Mononuclear cell (primary cell): ENCODE results near the gene MZB1. TPM values are rescaled to one million over a fixed set of nuclear protein-coding genes. Genes with fewer than 3 reads are reported as not detected.
A peak's percentile ranks its signal among the peaks of the same experiment; 100 is the strongest.
"Not testable (repeated sequence)": the region's sequence is repeated elsewhere in the genome, so short reads cannot be mapped to it uniquely, and the experiment has no call there.

ENCODE experiments used
- H3K27me3 ChIP-seq: 2 replicates; pipeline ENCODE4 v1.6.0; 2011; ENCODE audit warnings: low read length, control low read depth; ENCODE audit not compliant: insufficient read depth
- H3K4me1 ChIP-seq: 2 replicates; pipeline ENCODE4 v1.5.1; 2011; ENCODE audit warnings: mild to moderate bottlenecking, low read length, control low read depth; ENCODE audit not compliant: insufficient read depth
- H3K4me3 ChIP-seq: 2 replicates; pipeline ENCODE4 v1.5.1; 2011; ENCODE audit warnings: mild to moderate bottlenecking, low read length, moderate library complexity
- H3K9me3 ChIP-seq: 2 replicates; pipeline ENCODE4 v1.5.1; 2011; ENCODE audit warnings: low read depth, mild to moderate bottlenecking, control low read depth, low read length
- total RNA-seq: library from RNA; depleted of rRNA; stranded (reverse); fragments of >200 nt; gene quantifications from one replicate; pipeline ENCODE4 v1.2.3, GENCODE V29; 2012

MZB1 gene
- total RNA-seq, 1 donor = 2.9 TPM

- H3K27me3 ChIP-seq = no peaks in the 10 kb centered on the region
- peaks cover 4% of the 10 kb centered on the region for H3K4me1 ChIP-seq
- H3K4me3 ChIP-seq = no peak overlapping the region
- H3K9me3 ChIP-seq = no peaks in the 10 kb centered on the region
These were observed 25.6 kb upstream of the MZB1 start for GRCh38 chr5:139415221-139415861.

- Histone ChIP-seq H3K4me1 (peaks cover 4% of the 10 kb centered on the region), H3K4me3 (no peak overlapping the region), H3K9me3 (no peaks in the 10 kb centered on the region), H3K27me3 (no peaks in the 10 kb centered on the region)
These were observed 24.9 kb upstream of the MZB1 start for GRCh38 chr5:139414581-139415130.

GRCh38 chr5:139413963-139414362 lies 24.2 kb upstream of the MZB1 start:
- Histone ChIP-seq H3K9me3 (no peaks in the 10 kb centered on the region), H3K4me1 (peaks cover 4% of the 10 kb centered on the region), H3K27me3 (no peaks in the 10 kb centered on the region), H3K4me3 (no peak overlapping the region)

- Histone ChIP-seq H3K4me3 (no peak overlapping the region), H3K27me3 (no peaks in the 10 kb centered on the region), H3K9me3 (no peaks in the 10 kb centered on the region), H3K4me1 (peaks cover 7% of the 10 kb centered on the region)
These were observed 23.4 kb upstream of the MZB1 start for GRCh38 chr5:139413153-139413552.

- Histone ChIP-seq H3K27me3 (no peaks in the 10 kb centered on the region), H3K4me1 (peaks cover 19% of the 10 kb centered on the region), H3K4me3 (no peak overlapping the region), H3K9me3 (no peaks in the 10 kb centered on the region)
These were observed 21.5 kb upstream of the MZB1 start for GRCh38 chr5:139410993-139411828.

GRCh38 chr5:139410121-139410992 lies 20.6 kb upstream of the MZB1 start:
- Histone ChIP-seq H3K4me3 (no peak overlapping the region), H3K27me3 (no peaks in the 10 kb centered on the region), H3K4me1 (peaks cover 17% of the 10 kb centered on the region), H3K9me3 (no peaks in the 10 kb centered on the region)

- H3K4me3 ChIP-seq, H3K9me3 ChIP-seq, H3K27me3 ChIP-seq: not testable (repeated sequence)
- H3K4me1 ChIP-seq = peaks cover 21% of the 10 kb centered on the region
These were observed 19.4 kb upstream of the MZB1 start for GRCh38 chr5:139409116-139409515.

GRCh38 chr5:139408191-139408590 lies 18.5 kb upstream of the MZB1 start:
- H3K27me3 ChIP-seq = no peaks in the 10 kb centered on the region
- no peak overlapping the region for H3K4me3 ChIP-seq
- peaks cover 27% of the 10 kb centered on the region for H3K4me1 ChIP-seq
- H3K9me3 ChIP-seq = no peaks in the 10 kb centered on the region

GRCh38 chr5:139407517-139407916 lies 17.8 kb upstream of the MZB1 start:
- H3K4me3 ChIP-seq = no peak overlapping the region
- H3K4me1 ChIP-seq = peaks cover 32% of the 10 kb centered on the region
- H3K27me3 ChIP-seq = no peaks in the 10 kb centered on the region
- no peaks in the 10 kb centered on the region for H3K9me3 ChIP-seq

- Histone ChIP-seq H3K4me3 (no peak overlapping the region), H3K27me3 (no peaks in the 10 kb centered on the region), H3K9me3 (no peaks in the 10 kb centered on the region), H3K4me1 (peaks cover 32% of the 10 kb centered on the region)
These were observed 17.2 kb upstream of the MZB1 start for GRCh38 chr5:139406963-139407362.

- H3K27me3 ChIP-seq = no peaks in the 10 kb centered on the region
- H3K9me3 ChIP-seq = no peaks in the 10 kb centered on the region
- H3K4me1 ChIP-seq = peaks cover 32% of the 10 kb centered on the region
- peak overlapping the region; percentile 60 for H3K4me3 ChIP-seq
These were observed 14.7 kb upstream of the MZB1 start for GRCh38 chr5:139404484-139404840.

- Histone ChIP-seq H3K4me3 (peak within 1 kb of the TSS; percentile 60), H3K27me3 (no peaks in the 10 kb centered on the region), H3K4me1 (peaks cover 32% of the 10 kb centered on the region), H3K9me3 (no peaks in the 10 kb centered on the region)
These were observed 14.2 kb upstream of the MZB1 start, which contains the start of gene SPATA24 for GRCh38 chr5:139403787-139404483. TSS of gene SPATA24 (minus strand) at chr5:139404089. CDS start at chr5:139404060, 29 bp downstream.

- Histone ChIP-seq H3K27me3 (no peaks in the 10 kb centered on the region), H3K4me3 (peak overlapping the region; percentile 60), H3K4me1 (peaks cover 31% of the 10 kb centered on the region), H3K9me3 (no peaks in the 10 kb centered on the region)
These were observed 13.7 kb upstream of the MZB1 start for GRCh38 chr5:139403418-139403786.

- Histone ChIP-seq H3K4me3 (no peak overlapping the region), H3K9me3 (no peaks in the 10 kb centered on the region), H3K27me3 (no peaks in the 10 kb centered on the region), H3K4me1 (peaks cover 24% of the 10 kb centered on the region)
These were observed 12.9 kb upstream of the MZB1 start for GRCh38 chr5:139402561-139403158.
